HG02623 (cell line): ENCODE results near the gene HBQ1.
"Not testable (repeated sequence)": the region's sequence is repeated elsewhere in the genome, so short reads cannot be mapped to it uniquely, and the experiment has no call there.

Experiments
- ATAC-seq: cut with Tn5 transposase; IDR thresholded peaks from one replicate; pipeline ENCODE4 v1.9.1; 2021; ENCODE audit warnings: moderate library complexity; ENCODE audit not compliant: unreplicated experiment

The HBQ1 gene

GRCh38 chr16:160242-160641 lies 20.0 kb upstream of the HBQ1 start:
- ATAC-seq, result not testable (repeated sequence)

DNA sequence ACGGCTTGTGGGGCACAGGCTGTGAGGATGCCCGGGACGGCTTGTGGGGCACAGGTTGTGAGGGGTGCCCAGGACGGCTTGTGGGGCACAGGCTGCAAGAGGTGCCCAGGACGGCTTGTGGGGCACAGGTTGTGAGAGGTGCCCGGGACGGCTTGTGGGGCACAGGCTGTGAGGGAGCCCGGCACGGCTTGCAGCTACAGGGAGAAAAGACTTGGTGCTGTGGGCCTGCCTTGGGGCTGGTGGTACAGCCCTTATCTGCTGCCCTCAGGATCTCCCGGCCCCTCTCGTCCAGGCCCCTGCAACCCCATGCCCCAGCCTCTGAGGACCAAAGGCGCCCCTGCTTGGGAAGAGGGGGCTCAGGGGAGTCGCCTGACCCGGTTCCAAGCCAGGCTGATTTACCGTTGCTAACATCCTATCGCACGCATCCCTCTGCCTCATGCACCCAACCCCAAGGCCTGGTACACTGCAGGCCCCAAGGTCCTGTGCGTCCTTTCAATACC lies 19.5 kb upstream of the HBQ1 start:
- ATAC-seq, result no peak

DNA sequence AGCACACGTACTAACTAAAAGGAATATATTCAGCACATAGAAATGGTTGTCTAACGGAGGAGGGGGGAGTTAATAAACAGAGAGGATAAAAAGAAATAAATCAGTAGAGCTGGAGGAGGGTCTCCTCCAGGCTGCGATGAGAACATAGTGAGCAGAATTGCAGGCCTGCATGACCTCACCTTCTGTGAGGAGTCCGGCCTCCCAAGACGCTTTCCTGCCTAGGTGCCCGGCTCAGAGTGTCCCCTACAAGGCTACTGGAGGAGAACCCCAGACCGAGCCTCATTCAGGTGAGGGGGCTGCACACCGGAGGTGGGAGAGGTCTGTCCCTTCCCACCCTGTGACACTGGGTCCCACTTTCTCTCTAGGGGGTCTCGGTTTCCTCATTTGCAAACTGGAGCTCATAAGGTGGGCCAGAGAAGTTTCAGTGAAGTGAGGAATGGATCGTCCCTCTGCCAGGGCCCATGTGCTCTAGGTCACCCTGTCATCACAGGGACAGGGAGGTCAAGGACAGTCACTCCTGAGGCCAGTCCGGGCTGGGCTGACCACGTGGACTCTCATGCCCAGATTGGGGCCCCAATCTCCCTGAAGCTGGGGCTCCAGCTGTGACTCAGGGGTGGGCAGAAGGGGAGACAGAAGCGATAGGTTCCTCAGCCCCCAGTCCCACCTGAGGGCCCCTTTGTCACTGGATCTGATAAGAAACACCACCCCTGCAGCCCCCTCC lies 17.8 kb upstream of the HBQ1 start:
- no peak for ATAC-seq

DNA sequence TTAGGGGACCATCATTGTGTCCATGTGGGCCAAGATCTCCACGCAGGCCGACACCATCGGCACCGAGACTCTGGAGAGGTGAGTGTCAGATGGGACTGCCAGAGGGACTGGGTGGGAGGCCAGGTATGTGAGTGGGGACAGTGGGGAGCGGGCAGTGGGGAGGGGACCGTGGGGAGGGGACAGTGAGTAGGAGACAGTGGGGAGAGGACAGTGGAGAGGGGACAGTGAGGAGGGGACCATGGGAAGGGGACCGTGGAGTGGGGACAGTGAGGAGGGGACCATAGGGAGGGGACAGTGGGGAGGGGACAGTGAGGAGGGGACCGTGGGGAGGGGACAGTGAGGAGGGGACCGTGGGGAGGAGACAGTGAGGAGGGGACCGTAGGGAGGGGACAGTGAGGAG lies 17.1 kb upstream of the HBQ1 start:
- not testable (repeated sequence) for ATAC-seq

DNA sequence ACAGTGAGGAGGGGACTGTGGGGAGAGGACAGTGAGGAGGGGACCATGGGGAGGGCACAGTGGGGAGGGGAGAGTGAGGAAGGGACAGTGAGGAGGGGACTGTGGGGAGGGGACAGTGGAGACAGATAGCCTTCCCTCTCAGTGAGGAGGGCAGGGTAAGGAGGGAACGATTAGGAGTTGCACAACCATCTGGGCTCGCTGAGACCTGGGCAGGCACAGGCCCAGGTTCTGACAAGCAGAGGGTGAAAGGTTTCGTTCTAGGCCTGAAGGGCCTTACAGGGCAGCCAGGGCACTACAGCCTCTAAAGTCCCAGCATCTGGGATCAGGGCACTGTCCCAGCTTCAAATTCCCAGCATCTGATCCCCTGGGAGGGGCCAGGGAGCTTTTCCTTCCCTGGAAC lies 16.6 kb upstream of the HBQ1 start:
- not testable (repeated sequence) for ATAC-seq

- not testable (repeated sequence) for ATAC-seq
Observed at GRCh38 chr16:164134-164823, 16.0 kb upstream of the HBQ1 start.

DNA sequence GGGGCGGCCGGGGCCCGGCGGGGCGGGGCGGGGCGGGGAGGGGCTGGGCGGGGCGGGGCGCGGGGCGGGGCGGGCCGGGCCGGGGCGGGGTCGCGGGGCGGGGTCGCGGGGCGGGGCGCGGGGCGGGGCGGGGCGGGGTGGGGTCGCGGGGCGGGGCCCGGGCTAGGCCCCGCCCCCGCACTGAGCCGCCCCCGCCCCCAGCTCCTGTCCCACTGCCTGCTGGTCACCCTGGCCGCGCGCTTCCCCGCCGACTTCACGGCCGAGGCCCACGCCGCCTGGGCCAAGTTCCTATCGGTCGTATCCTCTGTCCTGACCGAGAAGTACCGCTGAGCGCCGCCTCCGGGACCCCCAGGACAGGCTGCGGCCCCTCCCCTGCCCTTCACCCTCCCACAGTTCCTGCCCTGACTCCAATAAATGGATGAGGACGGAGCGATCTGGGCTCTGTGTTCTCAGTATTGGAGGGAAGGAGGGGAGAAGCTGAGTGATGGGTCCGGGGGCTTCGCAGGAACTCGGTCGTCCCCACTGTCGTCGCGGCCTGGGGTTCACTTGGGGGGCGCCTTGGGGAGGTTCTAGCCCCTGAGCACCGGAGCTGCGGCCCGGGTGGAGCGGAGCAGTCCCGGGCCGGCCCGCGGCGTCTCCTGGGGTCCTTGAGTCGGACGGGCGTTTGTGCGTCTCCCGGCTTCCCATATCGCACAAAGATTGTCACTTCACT lies 15.3 kb upstream of the HBQ1 start:
- ATAC-seq, result no peak

- ATAC-seq, result no peak
Observed at GRCh38 chr16:165539-166374, 14.5 kb upstream of the HBQ1 start, which contains the start of gene HBM. HBM (plus strand) TSS chr16:165978; CDS start chr16:165998, 20 bp downstream.

- ATAC-seq, result no peak
Observed at GRCh38 chr16:166375-167121, 13.7 kb upstream of the HBQ1 start.

DNA sequence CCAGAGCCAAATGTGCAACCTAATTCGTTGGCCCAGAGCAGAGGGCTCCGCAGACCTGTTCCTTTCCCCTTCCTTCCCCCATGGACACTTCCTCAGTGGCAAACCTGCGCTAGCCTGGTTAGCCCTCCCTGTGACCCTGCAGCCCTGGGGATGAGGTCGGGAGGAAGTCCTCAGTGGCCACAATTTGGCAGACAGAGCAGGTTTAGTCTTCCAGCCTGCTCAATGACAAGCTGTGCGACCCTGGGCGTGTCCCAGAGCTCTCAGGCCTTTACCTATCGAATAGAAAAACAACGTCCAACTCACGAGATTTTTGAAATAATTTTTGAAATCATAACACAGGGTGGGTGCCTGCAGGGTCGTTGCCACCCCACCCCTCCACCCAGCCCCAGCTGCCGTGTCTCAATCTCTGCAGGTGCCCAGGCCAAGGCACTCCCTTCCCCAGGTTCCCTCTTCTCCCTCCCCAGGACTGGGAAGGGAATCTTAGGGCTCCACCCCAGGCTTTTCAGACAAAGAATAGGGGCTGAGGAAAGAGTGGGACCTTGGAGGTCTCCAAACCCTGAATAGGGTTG lies 13.1 kb upstream of the HBQ1 start:
- ATAC-seq, result no peak

DNA sequence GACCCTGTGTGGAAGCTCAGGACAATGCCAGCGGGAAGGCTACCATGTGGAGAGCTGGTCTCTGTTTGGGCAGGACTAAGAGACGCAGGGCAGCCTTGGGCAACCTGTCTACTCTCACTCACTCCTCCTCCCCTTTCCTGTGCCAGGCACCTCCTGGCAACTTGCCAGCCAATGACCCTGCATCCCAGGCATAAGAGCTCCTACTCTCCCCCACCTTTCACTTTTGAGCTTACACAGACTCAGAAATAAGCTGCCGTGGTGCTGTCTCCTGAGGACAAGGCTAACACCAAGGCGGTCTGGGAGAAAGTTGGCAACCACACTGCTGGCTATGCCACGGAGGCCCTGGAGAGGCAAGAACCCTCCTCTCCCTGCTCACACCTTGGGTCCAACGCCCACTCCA lies 11.8 kb upstream of the HBQ1 start:
- ATAC-seq, result no peak

- no peak for ATAC-seq
Observed at GRCh38 chr16:169014-169413, 11.2 kb upstream of the HBQ1 start.

DNA sequence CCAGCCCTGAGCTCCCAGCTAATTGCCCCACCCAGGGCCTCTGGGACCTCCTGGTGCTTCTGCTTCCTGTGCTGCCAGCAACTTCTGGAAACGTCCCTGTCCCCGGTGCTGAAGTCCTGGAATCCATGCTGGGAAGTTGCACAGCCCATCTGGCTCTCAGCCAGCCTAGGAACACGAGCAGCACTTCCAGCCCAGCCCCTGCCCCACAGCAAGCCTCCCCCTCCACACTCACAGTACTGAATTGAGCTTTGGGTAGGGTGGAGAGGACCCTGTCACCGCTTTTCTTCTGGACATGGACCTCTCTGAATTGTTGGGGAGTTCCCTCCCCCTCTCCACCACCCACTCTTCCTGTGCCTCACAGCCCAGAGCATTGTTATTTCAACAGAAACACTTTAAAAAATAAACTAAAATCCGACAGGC lies 10.2 kb upstream of the HBQ1 start:
- ATAC-seq, result not testable (repeated sequence)

DNA sequence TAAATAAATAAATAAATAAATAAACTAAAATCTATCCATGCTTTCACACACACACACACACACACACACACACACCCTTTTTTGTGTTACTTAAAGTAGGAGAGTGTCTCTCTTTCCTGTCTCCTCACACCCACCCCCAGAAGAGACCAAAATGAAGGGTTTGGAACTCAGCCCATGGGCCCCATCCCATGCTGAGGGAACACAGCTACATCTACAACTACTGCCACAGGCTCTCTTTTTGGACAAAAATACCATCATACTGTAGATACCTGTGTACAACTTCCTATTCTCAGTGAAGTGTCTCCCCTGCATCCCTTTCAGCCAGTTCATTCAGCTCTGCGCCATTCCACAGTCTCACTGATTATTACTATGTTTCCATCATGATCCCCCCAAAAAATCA lies 9.5 kb upstream of the HBQ1 start:
- ATAC-seq, result no peak

DNA sequence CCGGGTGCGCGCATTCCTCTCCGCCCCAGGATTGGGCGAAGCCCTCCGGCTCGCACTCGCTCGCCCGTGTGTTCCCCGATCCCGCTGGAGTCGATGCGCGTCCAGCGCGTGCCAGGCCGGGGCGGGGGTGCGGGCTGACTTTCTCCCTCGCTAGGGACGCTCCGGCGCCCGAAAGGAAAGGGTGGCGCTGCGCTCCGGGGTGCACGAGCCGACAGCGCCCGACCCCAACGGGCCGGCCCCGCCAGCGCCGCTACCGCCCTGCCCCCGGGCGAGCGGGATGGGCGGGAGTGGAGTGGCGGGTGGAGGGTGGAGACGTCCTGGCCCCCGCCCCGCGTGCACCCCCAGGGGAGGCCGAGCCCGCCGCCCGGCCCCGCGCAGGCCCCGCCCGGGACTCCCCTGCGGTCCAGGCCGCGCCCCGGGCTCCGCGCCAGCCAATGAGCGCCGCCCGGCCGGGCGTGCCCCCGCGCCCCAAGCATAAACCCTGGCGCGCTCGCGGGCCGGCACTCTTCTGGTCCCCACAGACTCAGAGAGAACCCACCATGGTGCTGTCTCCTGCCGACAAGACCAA lies 7.8 kb upstream of the HBQ1 start, which contains the start of gene HBA2:
Gene HBA2 (plus strand): TSS at position 503 of the 568 bp plus-strand sequence. CDS start 37 bp downstream, at position 540.
- not testable (repeated sequence) for ATAC-seq

DNA sequence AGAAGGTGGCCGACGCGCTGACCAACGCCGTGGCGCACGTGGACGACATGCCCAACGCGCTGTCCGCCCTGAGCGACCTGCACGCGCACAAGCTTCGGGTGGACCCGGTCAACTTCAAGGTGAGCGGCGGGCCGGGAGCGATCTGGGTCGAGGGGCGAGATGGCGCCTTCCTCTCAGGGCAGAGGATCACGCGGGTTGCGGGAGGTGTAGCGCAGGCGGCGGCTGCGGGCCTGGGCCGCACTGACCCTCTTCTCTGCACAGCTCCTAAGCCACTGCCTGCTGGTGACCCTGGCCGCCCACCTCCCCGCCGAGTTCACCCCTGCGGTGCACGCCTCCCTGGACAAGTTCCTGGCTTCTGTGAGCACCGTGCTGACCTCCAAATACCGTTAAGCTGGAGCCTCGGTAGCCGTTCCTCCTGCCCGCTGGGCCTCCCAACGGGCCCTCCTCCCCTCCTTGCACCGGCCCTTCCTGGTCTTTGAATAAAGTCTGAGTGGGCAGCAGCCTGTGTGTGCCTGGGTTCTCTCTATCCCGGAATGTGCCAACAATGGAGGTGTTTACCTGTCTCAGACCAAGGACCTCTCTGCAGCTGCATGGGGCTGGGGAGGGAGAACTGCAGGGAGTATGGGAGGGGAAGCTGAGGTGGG lies 6.9 kb upstream of the HBQ1 start:
- ATAC-seq, result not testable (repeated sequence)

DNA sequence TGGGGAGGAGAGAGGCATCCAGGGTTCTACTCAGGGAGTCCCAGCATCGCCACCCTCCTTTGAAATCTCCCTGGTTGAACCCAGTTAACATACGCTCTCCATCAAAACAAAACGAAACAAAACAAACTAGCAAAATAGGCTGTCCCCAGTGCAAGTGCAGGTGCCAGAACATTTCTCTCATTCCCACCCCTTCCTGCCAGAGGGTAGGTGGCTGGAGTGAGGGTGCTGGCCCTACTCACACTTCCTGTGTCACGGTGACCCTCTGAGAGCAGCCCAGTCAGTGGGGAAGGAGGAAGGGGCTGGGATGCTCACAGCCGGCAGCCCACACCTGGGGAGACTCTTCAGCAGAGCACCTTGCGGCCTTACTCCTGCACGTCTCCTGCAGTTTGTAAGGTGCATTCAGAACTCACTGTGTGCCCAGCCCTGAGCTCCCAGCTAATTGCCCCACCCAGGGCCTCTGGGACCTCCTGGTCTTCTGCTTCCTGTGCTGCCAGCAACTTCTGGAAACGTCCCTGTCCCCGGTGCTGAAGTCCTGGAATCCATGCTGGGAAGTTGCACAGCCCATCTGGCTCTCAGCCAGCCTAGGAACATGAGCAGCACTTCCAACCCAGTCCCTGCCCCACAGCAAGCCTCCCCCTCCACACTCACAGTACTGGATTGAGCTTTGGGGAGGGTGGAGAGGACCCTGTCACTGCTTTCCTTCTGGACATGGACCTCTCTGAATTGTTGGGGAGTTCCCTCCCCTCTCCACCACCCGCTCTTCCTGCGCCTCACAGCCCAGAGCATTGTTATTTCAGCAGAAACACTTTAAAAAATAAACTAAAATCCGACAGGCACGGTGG lies 6.1 kb upstream of the HBQ1 start:
- not testable (repeated sequence) for ATAC-seq
